ENCODE results near the gene CFAP77.

- TF ChIP-seq NFIC (IDR thresholded peaks at IDR 0.05; ENCODE audit: borderline replicate concordance) (no peak), CTCF (IDR thresholded peaks at IDR 0.05) (no peak)
These were observed 169.4 kb downstream of the CFAP77 start for GRCh38 chr9:132579427-132579798.
